ENCODE results near the gene MRPS30.
"Not testable (repeated sequence)": the region's sequence is repeated elsewhere in the genome, so short reads cannot be mapped to it uniquely, and the experiment has no call there.

The MRPS30 gene

DNA sequence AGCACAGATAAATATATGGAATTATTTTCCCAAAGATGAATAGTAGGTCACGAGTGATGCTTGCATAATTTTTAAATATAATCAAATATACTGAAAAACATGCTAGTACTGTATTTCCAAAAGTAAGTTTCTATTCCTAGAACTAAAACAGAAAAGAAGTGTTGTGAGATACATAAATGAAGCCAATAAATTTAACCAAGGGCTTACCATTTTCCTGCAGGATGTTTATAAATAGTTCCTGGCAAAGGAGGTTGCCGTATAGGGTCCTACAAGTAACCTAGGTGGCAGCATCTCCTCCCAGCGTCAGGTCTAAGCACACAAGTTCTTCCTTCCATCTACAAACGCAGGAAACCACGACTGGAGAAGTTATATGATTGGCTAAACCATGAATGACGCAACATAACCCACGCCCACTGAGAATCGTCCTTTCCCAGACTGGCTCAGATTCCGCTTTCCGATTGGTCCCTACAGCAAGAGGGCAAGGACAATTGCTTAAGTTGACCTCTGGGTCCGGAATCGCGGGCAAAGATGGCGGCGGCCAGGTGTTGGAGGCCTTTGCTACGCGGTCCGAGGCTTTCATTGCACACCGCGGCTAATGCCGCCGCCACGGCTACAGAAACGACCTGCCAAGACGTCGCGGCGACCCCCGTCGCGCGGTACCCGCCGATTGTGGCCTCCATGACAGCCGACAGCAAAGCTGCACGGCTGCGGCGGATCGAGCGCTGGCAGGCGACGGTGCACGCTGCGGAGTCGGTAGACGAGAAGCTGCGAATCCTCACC is at the start of gene MRPS30:
Gene MRPS30, plus strand, starts transcription at position 513 of the 780 bp plus-strand sequence. Its CDS starts 16 bp downstream, at position 529.
- peak within 1 kb of the TSS; percentile 89 for H3K4me3 ChIP-seq (ENCODE audit: control insufficient read depth, low read depth, low read length)
- TF ChIP-seq CTCF (conservative IDR thresholded peaks at IDR 0.05; ENCODE audit: control insufficient read depth, insufficient read depth, low read depth, low read length): peak; percentile 46
- peak; percentile 100 for DNase-seq (ENCODE audit: low read depth)

- H3K4me3 ChIP-seq (ENCODE audit: control insufficient read depth, low read depth, low read length): no peak overlapping the region
- DNase-seq (ENCODE audit: low read depth): no peak
- TF ChIP-seq CTCF (conservative IDR thresholded peaks at IDR 0.05; ENCODE audit: control insufficient read depth, insufficient read depth, low read depth, low read length): no peak
Measured at GRCh38 chr5:44769200-44769876, 39.4 kb upstream of the MRPS30 start.

DNA sequence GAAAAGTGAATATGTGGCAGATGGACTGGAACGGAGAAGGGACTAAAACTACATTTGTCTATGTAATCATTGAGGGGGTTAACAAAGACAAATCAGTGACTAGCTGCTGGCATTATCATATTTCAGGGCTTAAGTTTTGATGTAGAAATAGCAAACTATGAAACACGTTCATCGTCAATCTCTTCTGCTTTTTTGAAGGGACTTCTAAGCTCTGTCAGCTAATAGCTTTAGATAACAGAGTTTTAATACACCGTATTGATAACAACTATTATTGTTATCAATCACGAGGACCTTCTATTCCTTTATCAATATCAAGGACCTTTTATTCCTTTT is 38.9 kb upstream of the MRPS30 start:
- H3K4me3 ChIP-seq (ENCODE audit: control insufficient read depth, low read depth, low read length): no peak overlapping the region
- no peak for DNase-seq (ENCODE audit: low read depth)
- no peak for TF ChIP-seq CTCF (conservative IDR thresholded peaks at IDR 0.05; ENCODE audit: control insufficient read depth, insufficient read depth, low read depth, low read length)

- TF ChIP-seq CTCF (conservative IDR thresholded peaks at IDR 0.05; ENCODE audit: control insufficient read depth, insufficient read depth, low read depth, low read length): no peak
- peak; percentile 71 for DNase-seq (ENCODE audit: low read depth)
Measured at GRCh38 chr5:44770780-44771717, 37.7 kb upstream of the MRPS30 start.

DNA sequence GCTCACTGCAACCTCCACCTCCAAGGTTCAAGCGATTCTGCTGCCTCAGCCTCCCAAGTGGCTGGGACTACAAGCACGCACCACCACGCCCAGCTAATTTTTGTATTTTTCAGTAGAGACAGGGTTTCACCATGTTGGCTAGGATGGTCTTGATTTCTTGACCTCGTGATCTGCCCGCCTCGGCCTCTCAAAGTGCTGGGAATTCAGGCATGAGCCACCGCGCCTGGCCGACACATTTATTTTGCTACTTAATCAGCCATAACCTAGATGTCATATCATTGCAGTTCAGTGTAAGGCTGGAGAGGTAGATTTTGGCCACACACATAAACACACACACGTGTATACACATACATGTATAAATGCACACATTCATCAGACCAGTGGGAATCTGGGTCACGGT is 36.4 kb upstream of the MRPS30 start:
- not testable (repeated sequence) for DNase-seq (ENCODE audit: low read depth); H3K4me3 ChIP-seq (ENCODE audit: control insufficient read depth, low read depth, low read length)

More at GRCh38 chr5:44770780-44771717, 37.7 kb upstream of the MRPS30 start:
- H3K4me3 ChIP-seq (ENCODE audit: control insufficient read depth, low read depth, low read length): no peak overlapping the region

GRCh38 chr5:44774279-44774880 is 34.4 kb upstream of the MRPS30 start:
- DNase-seq (ENCODE audit: low read depth): peak; percentile 81

More at GRCh38 chr5:44774279-44774880, 34.4 kb upstream of the MRPS30 start:
- peak; percentile 49 for TF ChIP-seq CTCF (conservative IDR thresholded peaks at IDR 0.05; ENCODE audit: control insufficient read depth, insufficient read depth, low read depth, low read length)
- no peak overlapping the region for H3K4me3 ChIP-seq (ENCODE audit: control insufficient read depth, low read depth, low read length)
